HAP-1 (cell line): Measurements from ENCODE around the gene MEGF6.

Experiments used
- DNase-seq, 2 experiments: peaks; one replicate each; pipeline ENCODE4 v3.0.0-alpha.2; 2016 to 2020; ENCODE audit warnings: low spot score in 2 of 2
- H3K27me3 ChIP-seq: fragments of 250-450 bp; sonication (Bioruptor Pico); 2 replicates; pipeline ENCODE4 v1.5.1; 2020; ENCODE audit warnings: low read depth, mild to moderate bottlenecking, moderate library complexity
- H3K36me3 ChIP-seq: fragments of 250-450 bp; sonication (Bioruptor Pico); replicated peaks from 2 replicates; pipeline ENCODE4 v1.5.1; 2020; ENCODE audit warnings: mild to moderate bottlenecking
- H3K4me1 ChIP-seq: fragments of 250-450 bp; sonication (Bioruptor Pico); 2 replicates; pipeline ENCODE4 v1.5.1; 2020; ENCODE audit warnings: mild to moderate bottlenecking
- H3K4me3 ChIP-seq: fragments of 250-450 bp; sonication (Bioruptor Pico); 2 replicates; pipeline ENCODE4 v1.5.1; 2020; ENCODE audit warnings: mild to moderate bottlenecking, moderate library complexity
- H3K9me3 ChIP-seq: fragments of 250-450 bp; sonication (Bioruptor Pico); 2 replicates; pipeline ENCODE4 v1.5.1; 2020; ENCODE audit warnings: mild to moderate bottlenecking, moderate library complexity
- in situ Hi-C: fragments of 300-500 bp; cut with MboI; formaldehyde crosslinking; loops from 3 replicates; pipeline ENCODE4 v1.14.3; 2020; ENCODE audit warnings: low sequenced_read_pairs, inconsistent platforms, mixed read lengths

MEGF6 gene

DNA sequence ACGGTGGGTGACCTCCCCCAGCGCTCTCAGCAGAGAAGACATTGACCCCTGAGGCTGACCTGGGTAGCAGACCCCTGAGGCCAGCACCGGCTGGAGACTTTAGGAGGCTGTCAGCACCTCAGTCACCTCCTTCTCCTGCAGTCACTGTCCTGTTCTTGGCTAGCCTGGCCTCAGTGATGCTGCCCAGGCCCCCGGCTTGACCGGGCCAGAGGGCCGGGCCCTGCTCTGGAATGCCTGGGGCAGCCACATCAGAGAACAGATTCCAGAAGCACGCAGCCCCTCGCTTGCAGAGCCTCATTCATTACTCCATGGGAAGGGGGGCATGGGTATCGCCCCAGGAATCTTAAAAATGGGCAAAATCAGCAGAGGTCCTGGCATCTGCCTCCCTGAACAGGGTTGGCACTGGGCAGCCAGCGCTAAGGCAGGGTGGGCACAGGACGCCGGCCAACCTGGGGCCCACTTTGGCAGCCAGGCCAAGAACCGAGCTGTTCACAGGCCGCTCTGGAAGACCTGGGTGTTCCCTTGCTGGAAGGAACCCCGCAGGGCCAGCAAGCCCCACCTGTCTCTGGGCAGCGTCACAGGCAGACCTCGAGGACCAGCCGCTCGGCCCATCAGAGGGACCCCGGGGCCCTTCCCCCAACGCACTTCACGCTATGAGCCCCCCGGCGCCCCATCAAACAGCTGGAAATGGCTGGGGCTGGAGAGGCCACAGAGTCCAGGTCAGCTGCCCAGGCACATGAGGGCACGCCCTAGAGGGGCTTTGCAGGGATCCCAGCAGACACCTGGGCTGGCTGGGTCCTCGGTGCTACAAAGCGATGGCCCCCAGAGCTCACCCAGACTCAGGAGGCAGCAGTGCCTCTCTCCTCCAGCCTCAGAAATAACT, 45.1 kb downstream of the MEGF6 start:
- no peaks in the 10 kb centered on the region for H3K4me1 ChIP-seq

DNA sequence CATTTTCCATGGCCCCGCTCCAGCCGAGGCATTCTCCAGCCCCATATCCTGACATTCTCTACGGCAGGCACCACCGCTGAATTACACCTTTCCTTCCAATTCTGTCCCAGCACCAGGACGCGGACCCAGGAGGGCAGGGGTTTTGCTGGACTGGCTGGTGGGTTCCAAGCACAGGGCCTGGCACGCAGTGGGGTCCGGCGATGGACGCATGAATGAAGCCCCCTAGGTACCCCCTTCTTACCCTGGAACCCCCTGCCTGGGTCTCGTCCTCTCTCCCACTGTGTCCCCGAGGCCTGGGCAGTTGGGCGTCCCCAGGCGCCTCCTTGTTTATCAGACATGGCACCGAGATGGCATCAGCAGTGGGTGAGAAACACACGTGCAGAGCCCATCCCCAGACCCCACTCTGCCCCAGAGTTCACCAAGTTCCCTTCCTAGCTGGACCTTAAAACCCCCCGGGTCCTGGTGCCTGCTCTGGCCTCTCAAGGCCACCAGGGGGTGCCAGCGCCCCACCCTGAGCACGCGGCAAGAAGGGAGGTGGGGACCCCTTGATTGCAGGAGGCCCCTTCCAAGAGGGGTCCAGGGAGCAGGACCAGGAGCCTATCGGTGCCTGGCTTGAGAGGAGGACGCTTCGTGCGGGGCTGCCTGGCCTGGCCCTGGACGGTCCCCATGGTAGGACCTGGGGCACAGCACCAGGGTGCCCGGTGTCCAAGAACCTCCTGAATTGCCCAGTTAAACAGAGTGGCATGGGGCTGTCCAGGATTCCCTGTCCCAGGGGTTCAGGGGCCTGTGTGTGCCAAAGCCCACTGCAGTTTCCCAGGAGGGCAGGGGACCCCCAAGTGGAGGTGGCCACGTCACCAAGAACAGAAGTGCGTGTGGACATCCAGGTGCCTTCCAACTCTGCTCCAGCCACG, 46.1 kb downstream of the MEGF6 start:
- peak; percentile 5 to 56 for DNase-seq
- no peaks in the 10 kb centered on the region for H3K9me3 ChIP-seq

More for the DNA sequence above, 45.1 kb downstream of the MEGF6 start:
- H3K4me3 ChIP-seq, result no peak overlapping the region
- H3K27me3 ChIP-seq, result no peaks in the 10 kb centered on the region
- no peaks in the 10 kb centered on the region for H3K36me3 ChIP-seq
- in situ Hi-C loops, result loop anchor here (5.0 kb wide), 1 partner anchor 56 kb away; no protein-coding TSS in a partner anchor
- DNase-seq, result no peak
- H3K9me3 ChIP-seq, result no peaks in the 10 kb centered on the region

DNA sequence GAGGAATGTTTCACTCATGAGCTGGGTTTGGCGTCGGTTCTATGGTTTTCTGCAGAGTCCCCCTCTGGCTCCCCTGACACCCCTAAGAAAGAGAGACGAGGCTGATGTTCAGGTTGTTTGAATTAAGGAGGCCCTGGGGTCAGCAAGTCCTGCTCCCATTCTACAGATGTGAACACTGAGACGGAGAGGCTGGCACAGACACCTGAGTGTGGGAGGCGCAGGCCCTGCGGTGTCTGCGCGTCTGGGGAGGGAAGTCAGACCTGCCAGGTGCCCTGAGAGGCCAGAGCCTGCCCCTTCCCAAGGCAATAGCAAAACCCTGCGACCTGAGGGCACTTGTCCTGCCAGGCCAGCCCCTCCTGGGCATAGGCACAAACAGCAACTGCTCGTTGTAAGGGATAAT, 47.7 kb downstream of the MEGF6 start:
- DNase-seq, result no peak
- H3K4me1 ChIP-seq, result no peaks in the 10 kb centered on the region
- H3K9me3 ChIP-seq, result no peaks in the 10 kb centered on the region
- H3K27me3 ChIP-seq, result no peaks in the 10 kb centered on the region
- in situ Hi-C loops, result no loop called here
- no peaks in the 10 kb centered on the region for H3K36me3 ChIP-seq
- H3K4me3 ChIP-seq, result no peak overlapping the region

More for the DNA sequence above, 46.1 kb downstream of the MEGF6 start:
- in situ Hi-C loops, result loop anchor here (5.0 kb wide), 1 partner anchor 57 kb away; no protein-coding TSS in a partner anchor
- Histone ChIP-seq H3K4me3 (no peak overlapping the region), H3K27me3 (no peaks in the 10 kb centered on the region), H3K36me3 (no peaks in the 10 kb centered on the region), H3K4me1 (no peaks in the 10 kb centered on the region)

DNA sequence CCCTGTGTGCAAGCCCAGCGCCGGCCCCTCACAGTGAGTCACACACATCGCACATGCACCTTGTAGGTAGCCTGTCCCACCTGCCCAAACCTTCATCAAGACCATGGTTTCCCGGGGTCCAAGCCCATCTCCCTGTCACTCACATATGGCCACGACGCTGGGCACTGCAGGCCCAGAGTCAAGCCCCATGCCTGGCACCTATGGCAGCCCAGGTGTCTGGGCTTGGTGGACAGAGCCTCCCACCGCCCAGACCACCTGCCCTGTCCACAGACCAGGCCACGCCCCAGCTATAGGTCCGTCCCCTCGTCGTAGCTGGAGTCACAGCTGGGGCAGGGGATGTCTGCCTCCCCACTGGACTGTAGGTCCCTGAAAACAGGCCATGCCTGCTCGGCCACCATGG, 48.2 kb downstream of the MEGF6 start:
- no peaks in the 10 kb centered on the region for H3K4me1 ChIP-seq
- H3K9me3 ChIP-seq, result no peaks in the 10 kb centered on the region
- H3K27me3 ChIP-seq, result no peaks in the 10 kb centered on the region
- no peak for DNase-seq
- no peaks in the 10 kb centered on the region for H3K36me3 ChIP-seq
- in situ Hi-C loops, result no loop called here
- no peak overlapping the region for H3K4me3 ChIP-seq

DNA sequence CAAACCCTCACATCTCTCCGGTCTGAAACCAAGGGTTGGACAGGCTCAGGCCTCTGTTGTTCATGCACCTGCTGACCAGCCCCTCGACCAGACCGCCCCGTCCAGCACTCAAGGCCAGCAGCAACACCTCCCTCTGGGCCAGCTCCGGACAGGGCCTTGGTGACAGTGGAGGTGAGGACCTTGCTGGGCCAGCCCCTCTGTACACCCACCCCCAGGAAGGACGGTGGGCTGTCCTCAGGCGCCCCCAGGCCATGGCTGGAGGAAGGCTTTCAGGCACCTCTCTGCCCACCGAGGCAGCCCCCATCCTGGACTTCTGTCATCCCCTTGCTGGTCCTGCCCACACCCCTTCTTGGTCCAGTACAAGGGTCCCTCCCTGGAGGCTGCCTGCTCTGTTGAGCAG, 48.6 kb downstream of the MEGF6 start:
- Histone ChIP-seq H3K36me3 (no peaks in the 10 kb centered on the region), H3K4me3 (no peak overlapping the region), H3K9me3 (no peaks in the 10 kb centered on the region), H3K27me3 (no peaks in the 10 kb centered on the region), H3K4me1 (no peaks in the 10 kb centered on the region)
- DNase-seq, result no peak
- in situ Hi-C loops, result no loop called here

DNA sequence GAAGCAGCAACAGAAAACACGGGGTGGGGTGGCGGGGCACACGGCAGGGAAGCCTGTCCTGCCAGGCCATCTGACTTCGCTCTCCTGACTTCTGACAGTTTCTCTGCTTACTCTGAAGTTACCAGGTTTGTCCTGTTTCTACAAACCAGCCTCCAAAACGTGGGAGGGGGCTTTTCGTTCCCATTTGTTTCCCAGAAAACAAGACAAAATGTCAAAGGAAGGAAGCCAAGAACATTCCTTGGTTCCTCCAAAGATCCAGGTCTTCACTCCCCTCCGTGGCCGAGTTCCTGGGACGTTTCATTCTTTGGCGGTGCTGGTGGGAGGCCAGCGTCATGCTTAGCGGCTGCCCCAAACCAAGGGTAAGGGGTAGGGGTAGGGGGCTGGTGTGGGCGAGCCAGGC, 49.6 kb downstream of the MEGF6 start:
- Histone ChIP-seq H3K27me3 (no peaks in the 10 kb centered on the region), H3K4me3 (no peak overlapping the region), H3K9me3 (no peaks in the 10 kb centered on the region), H3K4me1 (no peaks in the 10 kb centered on the region), H3K36me3 (no peaks in the 10 kb centered on the region)
- DNase-seq, result no peak
- in situ Hi-C loops, result no loop called here

DNA sequence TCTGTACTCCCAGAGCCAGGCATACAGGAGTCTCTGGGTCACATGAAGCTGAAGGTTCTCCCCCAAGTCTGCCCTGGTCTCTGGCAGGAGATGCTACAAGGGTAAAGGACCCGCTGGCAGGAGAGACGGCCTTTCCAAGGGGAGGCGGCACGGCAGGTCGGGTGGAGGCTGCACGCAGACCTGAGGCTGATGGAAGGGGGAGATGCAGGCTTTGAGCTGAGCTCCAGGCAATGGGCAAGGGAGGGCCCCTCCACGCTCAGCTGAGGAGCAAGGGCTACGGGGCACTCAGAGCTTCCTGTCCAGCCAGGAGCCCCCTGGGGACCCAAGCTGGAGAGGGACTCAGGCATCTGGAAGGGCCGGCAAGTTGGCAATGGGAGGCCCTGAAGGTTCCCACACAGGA, 50.3 kb downstream of the MEGF6 start:
- no peaks in the 10 kb centered on the region for H3K27me3 ChIP-seq
- in situ Hi-C loops, result no loop called here
- no peak overlapping the region for H3K4me3 ChIP-seq
- no peaks in the 10 kb centered on the region for H3K9me3 ChIP-seq
- no peaks in the 10 kb centered on the region for H3K36me3 ChIP-seq
- H3K4me1 ChIP-seq, result no peaks in the 10 kb centered on the region
- DNase-seq, result no peak

DNA sequence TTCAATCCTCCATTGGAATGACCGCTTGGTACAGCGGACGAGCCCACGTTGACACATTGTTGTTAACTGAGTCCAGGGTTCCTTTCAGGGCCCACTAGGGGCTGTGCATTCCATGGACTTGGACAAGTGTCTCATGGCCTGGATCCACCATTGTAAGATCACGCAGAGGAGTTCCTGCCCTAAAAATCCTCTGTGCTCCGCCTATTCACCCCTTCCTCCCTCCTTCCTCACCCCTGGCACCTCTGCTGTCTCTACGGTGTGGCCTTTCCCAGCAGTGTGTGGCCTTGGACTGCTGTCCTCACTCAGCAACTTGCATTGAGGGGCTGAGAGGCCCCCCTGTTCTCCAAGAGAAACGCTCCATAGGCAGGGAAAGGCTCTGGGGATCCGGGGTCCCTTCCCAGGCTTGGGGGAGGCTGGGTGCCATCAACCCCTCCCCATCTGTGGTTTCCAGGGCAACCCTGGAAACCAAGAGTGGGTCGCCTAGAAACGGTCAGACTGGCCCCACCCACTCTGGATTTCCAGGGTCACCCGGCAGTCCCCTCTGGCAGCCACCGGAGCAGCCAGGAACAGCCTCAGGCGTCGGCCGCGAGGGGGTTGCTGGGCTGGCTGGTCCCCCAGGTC, 50.9 kb downstream of the MEGF6 start:
- Histone ChIP-seq H3K9me3 (no peaks in the 10 kb centered on the region), H3K36me3 (no peaks in the 10 kb centered on the region), H3K4me1 (no peaks in the 10 kb centered on the region), H3K27me3 (no peaks in the 10 kb centered on the region), H3K4me3 (no peak overlapping the region)
- DNase-seq, result no peak
- in situ Hi-C loops, result no loop called here

DNA sequence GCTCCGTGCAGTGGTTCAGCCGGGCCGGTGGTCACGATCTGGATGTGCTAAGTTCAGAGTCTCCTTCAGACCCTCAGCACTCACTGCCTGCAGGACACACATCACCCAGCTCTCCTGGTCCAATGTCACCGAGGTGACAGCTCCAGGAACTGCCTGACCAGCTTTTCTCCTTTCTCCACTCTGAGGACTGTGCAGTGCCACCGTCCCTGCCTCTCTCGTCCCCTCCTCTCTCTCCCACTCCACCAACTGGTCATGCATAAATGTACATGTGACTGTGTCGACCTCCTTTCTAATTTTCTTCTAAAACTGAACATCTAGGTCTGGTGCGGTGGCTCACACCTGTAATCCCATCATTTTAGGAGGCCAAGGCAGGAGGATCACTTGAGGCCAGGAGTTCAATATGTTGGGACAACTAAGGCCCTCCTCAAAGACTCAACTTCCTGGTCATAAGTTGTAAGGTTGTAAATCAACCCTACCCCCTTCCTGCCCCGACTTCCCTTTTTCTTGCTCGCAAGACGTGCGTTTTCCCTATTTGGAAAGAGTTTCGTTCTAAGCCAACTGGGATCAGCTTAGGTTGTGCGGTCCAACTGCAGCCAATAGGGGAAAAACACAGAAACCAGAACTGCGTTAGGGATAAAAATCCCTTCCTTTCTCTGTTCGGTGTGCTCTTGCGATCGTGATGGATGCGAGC, 53.1 kb downstream of the MEGF6 start:
- H3K4me1 ChIP-seq, result no peaks in the 10 kb centered on the region
- in situ Hi-C loops, result no loop called here
- H3K27me3 ChIP-seq, result no peaks in the 10 kb centered on the region
- H3K4me3 ChIP-seq, result no peak overlapping the region
- no peaks in the 10 kb centered on the region for H3K9me3 ChIP-seq
- DNase-seq, result no peak
- H3K36me3 ChIP-seq, result no peaks in the 10 kb centered on the region

DNA sequence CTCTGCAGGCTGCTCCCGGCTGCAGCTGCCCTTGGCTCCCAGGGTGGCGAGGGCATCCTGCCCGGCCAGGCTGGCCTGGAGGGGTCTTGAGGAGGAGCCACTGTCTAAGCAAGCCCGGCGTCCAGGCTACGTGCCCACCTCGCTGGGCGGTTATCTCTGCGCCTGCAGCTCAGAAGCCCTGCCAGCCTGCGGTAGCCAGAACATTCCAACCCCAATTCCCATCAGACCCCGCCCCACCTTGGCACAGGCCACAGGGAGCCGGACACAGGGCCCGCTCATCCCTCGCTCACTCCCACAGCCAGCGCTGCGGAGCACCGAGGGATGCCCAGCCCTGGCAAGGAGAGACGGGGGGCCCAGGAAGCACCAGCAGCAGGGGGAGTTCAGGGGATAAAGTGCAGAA, 53.9 kb downstream of the MEGF6 start:
- H3K4me3 ChIP-seq, result no peak overlapping the region
- DNase-seq, result no peak
- no peaks in the 10 kb centered on the region for H3K4me1 ChIP-seq
- no peaks in the 10 kb centered on the region for H3K27me3 ChIP-seq
- H3K36me3 ChIP-seq, result no peaks in the 10 kb centered on the region
- no peaks in the 10 kb centered on the region for H3K9me3 ChIP-seq
- in situ Hi-C loops, result no loop called here

DNA sequence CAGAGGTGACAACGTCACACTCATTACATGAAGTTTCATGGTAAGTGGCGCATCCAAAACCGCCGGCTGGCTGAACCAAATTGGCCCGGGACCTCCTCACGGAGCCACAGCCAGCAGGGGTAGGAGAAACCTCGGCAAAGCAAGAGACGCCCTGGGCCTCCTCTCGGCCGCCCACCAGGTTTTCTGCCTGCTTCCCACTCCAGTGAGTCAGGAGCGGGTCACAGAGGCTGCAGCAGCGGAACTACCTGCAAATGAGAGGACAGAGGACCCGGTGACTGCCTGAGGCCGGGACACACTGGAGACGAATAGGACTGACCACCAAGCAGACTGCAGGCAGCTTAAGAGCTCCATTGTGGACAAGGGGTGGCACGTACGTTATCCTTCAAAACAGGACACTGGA, 55.0 kb downstream of the MEGF6 start:
- no peaks in the 10 kb centered on the region for H3K9me3 ChIP-seq
- no peaks in the 10 kb centered on the region for H3K4me1 ChIP-seq
- H3K27me3 ChIP-seq, result no peaks in the 10 kb centered on the region
- in situ Hi-C loops, result no loop called here
- DNase-seq, result no peak
- no peak overlapping the region for H3K4me3 ChIP-seq
- no peaks in the 10 kb centered on the region for H3K36me3 ChIP-seq

DNA sequence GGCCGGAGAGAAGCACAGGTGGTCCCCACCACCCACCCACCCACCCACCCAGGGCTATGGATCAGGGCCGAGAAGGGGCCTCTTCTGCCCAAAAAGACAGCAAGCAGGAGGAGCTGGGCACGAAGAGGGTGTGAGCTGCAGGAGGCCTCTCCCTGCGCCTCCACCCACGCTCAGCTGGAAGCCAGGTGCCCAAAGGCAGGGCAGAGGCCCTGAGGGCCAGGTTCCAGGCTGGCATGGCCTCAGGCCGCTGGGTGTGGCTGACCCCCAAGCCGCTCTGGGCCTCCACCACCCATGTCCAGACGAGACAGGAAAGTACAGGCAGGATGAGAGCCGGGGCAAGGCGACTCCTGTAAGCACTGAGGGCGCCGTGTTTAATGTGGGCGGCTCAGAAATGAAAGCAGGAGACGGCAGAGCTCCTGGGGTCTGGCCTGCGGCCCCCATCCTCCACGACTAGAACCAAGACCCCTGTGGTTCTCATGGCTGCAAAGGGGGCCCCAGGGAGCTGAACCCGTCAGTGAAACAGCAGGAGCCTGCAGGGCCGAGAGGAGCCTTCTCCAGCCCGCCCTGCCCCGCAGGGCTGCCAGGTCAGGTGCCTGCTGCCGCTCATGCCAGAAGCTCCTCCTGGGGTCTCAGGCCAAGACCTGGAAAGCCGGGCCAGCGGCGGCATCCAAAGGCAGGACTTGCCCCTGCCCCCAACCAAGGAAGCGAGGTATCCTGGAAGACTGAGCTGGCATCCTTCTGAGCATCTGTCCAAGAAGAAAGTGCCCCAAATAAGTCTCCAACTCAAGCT, 56.0 kb downstream of the MEGF6 start:
- Histone ChIP-seq H3K4me1 (no peaks in the 10 kb centered on the region), H3K27me3 (no peaks in the 10 kb centered on the region), H3K36me3 (no peaks in the 10 kb centered on the region), H3K9me3 (no peaks in the 10 kb centered on the region), H3K4me3 (no peak overlapping the region)
- in situ Hi-C loops, result no loop called here
- no peak for DNase-seq

DNA sequence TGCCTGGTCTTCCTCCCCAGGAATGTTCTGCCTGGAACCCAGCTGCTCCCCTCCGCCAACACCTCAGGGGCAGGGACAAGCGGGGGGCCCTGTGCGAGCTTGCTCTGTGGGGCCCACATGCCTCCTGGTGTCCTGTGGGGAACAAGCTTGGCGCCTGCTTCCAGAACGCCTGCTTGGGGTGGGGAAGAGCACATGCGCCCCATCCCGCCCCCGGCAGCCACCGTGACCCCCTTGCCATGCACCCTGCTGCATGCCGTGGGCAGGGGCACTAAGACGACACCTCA, 57.4 kb downstream of the MEGF6 start:
- H3K9me3 ChIP-seq, result no peaks in the 10 kb centered on the region
- no peaks in the 10 kb centered on the region for H3K4me1 ChIP-seq
- H3K36me3 ChIP-seq, result no peaks in the 10 kb centered on the region
- in situ Hi-C loops, result no loop called here
- no peak for DNase-seq
- no peaks in the 10 kb centered on the region for H3K27me3 ChIP-seq
- no peak overlapping the region for H3K4me3 ChIP-seq
